ENCODE data around the gene FABP6.
A peak's percentile ranks its signal among the peaks of the same experiment; 100 is the strongest.
"Not testable (repeated sequence)": the region's sequence is repeated elsewhere in the genome, so short reads cannot be mapped to it uniquely, and the experiment has no call there.

FABP6 gene, protein sequence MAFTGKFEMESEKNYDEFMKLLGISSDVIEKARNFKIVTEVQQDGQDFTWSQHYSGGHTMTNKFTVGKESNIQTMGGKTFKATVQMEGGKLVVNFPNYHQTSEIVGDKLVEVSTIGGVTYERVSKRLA

DNA sequence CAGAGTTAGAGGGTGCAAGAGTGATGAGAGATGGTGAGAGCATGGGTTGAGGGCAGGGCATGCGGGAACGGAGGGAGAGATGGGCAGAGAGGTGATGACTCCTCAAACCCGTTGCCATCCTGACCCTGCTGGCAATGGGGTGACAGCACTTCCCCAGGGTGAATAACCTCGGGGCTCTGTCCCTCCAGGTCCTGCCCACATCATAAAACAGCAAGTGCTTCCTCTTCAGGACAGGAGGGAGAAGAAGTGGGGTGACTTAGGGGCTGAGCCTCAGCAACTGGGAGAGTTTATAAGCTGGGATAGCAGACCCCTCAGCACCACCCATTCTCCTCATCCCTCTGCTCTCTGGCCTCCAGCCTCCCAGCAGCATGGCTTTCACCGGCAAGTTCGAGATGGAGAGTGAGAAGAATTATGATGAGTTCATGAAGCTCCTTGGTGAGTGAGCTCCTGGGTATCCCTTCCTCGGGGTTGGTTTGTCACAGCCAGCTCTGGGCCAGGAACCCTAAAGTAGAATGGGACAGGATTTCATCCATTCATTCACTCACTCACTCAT, at the start of gene FABP6:
Gene FABP6, plus strand, starts transcription at position 317 of the 553 bp plus-strand sequence. Its CDS starts 52 bp downstream, at position 369.
- DNase-seq (ENCODE audit: low read depth in 2 of 2, low spot score in 1 of 2), result no peak

DNA sequence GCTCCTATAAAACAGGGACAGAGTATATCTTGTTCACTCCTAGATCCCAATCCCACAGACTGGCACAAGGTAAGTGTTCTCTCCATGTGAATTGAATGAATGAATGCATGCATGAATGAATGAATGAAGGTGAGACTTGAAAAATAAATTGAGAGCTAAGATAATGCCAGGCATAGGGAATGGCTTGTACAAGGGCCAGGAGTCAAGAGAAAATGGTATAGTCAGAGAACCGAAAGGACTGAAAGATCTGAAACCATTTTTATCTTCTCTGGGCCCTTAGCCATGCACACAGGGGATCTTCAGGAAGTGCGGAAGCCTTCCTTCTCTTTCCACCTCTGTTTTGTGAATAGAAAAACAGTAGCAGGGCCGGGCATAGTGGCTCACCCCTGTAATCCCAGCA, 48.4 kb upstream of the FABP6 start:
- DNase-seq (ENCODE audit: low read depth in 2 of 2, low spot score in 1 of 2), result no peak

DNA sequence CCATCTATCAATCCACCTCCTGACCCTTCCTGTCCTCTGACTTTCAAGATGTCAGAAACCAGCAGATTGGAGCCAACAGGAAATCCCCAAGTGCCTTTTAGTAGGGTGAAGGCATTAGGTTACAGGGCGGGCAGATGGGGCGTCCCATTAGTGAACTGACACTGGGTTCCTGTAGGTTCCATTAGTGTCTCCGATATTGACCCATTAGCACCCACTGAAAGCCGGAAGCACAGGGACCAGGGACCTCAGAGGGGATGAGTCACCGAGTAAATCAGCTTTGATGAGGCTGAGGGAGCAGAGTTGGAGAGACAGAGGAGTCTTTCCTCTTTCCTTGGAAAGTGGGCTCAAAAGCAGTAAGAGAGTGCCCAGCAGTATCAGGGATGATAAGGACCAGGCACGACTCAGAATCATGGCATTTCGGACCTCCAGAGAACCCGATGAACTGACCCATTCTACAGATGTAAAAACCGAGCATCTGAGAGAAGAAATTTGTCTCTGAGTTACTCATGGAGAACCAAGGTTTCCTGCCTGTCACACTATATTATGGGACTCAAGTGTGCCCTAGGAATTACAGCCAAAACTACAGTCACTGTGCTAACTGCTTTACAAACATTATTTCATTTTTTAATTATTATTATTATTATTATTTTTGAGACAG, 47.2 kb upstream of the FABP6 start:
- DNase-seq (ENCODE audit: low read depth in 2 of 2, low spot score in 1 of 2), result no peak

DNA sequence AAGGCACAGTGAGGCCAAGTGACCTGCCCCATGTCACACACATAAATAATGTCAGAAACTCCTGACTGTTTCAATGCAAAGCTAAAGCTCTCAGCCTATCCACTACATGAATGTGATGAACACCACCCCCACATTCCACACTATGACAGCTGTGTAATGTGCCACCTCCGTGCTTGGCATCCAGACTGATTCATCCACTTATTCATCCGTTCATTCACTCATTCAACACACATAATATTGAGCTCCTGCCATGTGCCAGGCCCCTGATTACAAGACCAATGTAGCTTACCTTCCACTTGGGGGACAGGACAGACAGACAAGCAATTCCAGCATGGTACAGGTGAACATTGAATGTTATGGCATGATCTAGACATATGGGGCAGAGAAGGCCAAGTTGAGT, 46.2 kb upstream of the FABP6 start:
- no peak for DNase-seq (ENCODE audit: low read depth in 2 of 2, low spot score in 1 of 2)

DNA sequence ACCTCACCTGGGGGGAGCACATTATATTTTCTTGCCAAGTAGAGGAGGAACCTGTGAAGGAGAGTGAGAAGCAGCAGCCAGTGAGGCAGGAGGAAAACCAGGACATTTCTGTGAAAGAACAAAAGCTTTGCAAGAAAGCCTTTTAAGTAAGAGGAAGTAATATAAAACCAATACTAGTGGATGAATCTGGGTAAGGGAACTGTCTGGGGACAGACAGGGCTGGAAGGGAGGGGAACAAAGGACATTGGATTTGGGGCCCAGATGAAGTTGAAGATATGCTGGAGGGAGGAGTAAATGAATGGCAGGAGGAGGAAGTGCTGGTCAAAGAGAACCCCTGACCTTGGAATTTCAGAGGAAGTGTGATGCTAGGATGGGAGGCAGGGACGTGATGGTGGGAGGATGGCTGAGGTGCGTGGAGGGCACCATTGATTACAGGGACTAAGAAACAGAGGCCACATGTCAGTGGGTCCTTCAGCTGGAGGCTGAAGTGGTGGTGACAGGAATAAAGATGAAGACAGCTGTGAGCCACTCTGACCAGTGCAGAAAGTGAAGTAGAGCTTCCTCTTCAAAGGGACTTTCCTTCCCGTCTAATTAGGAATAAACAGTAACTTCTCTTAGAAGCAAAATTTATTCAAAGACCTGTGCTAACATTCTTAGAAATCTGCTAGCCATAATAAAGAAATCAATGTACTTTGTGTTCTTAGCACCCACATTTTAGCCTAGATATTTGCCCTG, 43.5 kb upstream of the FABP6 start:
- DNase-seq (ENCODE audit: low read depth in 2 of 2, low spot score in 1 of 2), result no peak

DNA sequence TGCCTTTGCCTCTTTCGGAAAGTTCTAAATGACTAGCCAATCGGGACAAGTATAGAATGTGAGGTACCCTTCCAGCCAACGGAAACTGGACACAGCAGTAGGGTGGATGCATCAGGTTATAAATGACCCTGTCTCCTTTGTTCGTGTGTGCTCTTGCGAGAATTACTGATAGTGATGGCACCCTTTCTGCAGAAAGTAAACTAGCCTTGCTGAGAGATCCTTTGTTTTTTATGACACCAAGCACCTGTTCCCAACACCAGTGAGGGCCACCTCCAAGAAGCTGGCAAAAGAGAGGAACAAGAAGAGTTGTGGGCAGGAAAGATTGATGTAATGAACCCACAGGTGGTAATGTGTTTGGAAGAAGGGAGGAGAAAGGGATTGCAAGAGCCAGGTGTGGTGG, 42.8 kb upstream of the FABP6 start:
- no peak for DNase-seq (ENCODE audit: low read depth in 2 of 2, low spot score in 1 of 2)

DNA sequence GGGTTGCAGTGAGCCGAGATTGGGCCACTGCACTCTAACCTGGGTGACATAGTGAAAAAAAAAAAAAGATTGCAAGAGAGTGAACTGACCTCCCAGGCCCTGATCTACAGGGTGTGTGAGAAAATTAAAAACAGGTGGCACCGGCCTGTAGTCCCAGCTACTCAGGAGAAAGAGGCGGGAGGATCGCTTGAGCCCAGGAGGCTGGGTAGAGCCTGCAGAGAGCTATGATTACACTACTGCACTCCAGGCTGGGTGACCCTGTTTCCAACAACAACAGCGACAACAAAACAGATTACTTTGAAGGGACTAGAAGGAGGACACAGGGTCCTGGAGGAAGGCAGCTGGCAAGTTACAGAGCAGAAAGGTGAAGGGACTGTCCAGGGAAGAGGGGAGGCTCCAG, 42.2 kb upstream of the FABP6 start:
- DNase-seq (ENCODE audit: low read depth in 2 of 2, low spot score in 1 of 2), result no peak

DNA sequence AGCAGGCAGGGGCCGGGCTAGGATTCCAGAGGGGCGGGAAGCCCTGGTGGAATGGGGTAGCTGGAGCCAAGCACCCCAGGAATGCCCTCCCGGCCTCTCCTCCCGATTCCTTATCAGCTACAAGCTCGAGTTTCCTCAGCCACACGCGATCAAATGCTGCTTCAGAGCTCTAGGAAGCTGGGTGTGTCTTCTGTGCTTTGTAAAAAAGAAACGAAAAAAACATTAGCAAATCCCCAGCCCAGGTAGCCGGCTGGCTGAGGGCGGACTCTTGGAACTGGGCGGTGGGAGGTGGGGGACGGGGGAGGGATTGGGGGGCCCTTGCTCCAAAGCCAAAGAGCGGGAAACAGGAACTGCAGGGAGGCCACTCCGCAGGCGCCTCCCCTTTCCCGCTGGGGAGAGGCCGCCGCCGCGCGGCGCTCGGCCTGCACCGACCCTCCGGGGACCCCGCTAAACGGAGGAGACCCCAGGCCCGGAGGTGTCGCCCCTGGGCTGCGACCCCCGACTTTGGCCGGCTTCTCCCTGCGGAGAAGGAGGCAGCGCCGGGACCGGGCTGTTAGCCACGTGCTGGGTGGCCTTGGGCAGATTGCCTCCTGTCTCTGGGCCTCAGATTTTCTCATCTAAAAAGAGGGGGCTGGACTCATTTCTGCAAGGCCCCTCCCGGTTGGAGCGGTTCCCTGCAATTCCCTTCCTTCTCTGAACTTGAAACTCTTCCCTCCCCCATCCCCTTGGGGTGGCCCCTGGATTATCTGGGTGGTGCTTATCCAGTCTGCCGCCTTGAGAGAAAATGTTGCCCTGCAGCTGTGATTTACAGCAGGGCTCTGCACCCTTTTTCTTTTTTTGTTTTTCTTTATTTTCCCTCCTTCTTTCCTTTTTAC, 40.9 kb upstream of the FABP6 start:
- DNase-seq (ENCODE audit: low read depth in 2 of 2, low spot score in 1 of 2), result no peak

DNA sequence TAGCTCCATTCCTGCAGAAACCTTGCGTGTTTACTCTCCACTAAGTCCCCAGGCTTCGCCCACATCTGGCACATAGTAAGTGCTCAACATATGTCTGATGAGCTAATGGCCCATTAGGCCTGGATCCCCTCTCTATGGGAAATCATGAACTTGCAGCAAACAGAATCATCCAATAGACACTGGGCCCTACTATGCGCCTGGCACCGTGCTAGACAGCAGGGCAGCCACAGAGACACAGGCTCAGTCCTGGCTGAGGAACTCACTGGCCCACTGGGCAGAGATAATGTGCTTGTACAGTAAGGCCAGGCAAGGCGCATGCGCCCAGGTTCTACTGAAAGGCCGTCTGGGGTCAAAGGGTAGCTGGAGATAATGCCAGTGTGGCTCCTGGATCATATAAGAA, 36.9 kb upstream of the FABP6 start:
- DNase-seq (ENCODE audit: low read depth in 2 of 2, low spot score in 1 of 2), result no peak

DNA sequence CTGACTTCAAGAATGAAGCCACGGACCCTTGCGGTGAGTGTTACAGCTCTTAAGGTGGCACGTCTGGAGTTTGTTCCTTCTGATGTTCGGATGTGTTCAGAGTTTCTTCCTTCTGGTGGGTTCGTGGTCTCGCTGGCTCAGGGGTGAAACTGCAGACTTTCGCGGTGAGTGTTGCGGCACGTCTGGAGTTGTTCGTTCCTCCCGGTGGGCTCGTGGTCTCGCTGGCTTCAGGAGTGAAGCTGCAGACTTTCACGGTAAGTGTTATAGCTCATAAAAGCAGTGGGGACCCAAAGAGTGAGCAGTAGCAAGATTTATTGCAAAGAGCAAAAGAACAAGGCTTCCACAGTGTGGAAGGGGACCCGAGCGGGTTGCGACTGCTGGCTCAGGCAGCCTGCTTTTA, 36.2 kb upstream of the FABP6 start:
- DNase-seq (ENCODE audit: low read depth in 2 of 2, low spot score in 1 of 2), result not testable (repeated sequence)

DNA sequence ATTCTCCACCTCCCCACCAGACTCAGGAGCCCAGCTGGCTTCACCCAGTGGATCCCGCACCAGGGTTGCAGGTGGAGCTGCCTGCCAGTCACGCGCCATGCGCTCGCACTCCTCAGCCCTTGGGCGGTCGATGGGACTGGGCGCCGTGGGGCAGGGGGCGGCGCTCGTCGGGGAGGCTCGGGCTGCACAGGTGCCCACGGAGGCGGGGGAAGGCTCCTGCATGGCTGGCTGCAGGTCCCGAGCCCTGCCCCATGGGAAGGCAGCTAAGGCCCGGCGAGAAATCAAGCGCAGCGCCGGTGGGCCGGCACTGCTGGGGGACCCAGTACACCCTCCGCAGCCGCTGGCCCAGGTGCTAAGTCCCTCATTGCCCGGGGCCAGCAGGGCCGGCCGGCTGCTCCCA, 35.5 kb upstream of the FABP6 start:
- DNase-seq (ENCODE audit: low read depth in 2 of 2, low spot score in 1 of 2), result not testable (repeated sequence)

DNA sequence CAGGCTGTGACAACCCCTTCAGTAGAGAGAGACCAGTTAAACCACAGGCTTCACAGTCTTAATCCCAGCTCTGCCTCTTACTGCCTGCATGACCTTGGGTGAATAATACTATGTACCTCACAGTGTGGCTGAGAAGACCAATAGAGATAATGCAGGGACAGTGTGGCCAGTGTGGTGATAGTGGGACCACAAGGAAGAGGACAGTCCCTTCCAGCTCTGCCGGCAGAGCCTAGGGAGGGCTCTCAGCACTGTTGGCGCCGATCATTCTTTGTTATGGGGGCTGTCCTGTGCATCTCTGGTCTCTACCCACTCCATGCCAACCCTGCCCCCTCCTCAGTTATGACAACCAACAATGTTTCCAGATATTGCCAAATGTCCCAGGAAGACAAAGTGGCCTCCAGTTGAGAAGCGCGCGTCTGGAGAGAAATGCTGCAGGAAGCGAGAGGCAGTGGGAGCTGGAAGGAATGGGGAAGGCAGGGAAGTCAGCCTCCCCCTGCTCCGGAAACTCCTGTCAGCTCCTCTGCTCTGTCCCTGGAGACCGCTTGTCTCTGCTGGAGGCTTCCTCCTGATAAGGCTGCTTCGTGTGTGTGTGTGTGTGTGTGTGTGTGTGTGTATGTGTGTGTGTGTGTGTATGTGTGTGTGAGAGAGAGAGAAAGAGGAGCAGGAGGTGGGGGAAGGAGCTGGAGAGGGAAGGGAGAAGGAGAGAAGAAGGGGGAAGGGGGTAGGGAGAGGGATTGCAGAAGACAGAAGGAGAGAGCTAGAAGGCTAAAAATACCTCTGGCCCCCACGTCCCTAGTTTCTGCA, 31.8 kb upstream of the FABP6 start:
- DNase-seq (ENCODE audit: low read depth in 2 of 2, low spot score in 1 of 2), result no peak

DNA sequence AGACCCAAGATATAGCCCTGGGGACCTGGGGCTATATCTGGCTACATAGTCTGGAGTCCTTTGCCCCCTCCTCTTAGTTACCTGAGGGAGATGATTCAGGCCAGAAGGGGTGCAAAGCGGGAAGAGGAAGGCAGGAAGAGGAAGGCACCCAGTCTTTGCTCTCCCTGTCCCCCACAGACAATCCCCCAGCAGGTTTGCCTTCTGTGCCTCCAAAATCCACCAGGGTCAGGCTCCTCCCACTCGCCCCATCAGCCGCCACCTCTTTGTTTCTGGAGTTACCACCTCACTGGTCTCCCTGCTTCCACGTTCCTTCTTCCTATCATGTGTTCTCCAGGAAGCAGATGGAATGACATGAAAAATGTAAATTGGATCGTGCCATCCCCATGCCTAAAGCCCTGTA, 31.2 kb upstream of the FABP6 start:
- no peak for DNase-seq (ENCODE audit: low read depth in 2 of 2, low spot score in 1 of 2)

DNA sequence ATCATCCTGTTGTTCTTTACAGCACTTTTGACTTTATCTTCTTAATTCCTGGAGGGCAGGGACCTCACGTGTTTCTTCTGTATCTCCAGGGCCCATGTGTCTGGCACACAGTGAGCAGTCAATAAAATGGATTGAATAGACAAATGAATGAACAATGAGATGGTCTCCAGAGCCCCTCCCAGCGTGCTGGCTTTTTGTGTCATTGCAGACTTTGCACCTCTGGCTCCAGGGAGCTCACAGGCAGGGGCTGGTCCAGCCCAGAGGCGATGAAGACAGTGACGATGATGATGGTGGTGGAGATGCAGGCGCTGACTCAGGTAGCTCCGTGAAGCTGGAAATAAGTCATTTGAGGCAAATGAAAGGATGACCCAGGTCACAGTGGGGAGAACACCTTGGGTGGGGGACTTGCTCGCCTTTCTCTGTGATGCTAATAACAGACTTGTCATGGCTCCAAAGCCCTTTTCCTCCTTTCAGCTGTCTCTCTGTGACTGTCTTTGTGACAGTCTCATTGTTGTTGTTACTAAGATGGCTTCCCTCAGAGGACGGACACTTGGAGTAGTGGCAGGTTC, 30.4 kb upstream of the FABP6 start:
- DNase-seq (ENCODE audit: low read depth in 2 of 2, low spot score in 1 of 2), result no peak

DNA sequence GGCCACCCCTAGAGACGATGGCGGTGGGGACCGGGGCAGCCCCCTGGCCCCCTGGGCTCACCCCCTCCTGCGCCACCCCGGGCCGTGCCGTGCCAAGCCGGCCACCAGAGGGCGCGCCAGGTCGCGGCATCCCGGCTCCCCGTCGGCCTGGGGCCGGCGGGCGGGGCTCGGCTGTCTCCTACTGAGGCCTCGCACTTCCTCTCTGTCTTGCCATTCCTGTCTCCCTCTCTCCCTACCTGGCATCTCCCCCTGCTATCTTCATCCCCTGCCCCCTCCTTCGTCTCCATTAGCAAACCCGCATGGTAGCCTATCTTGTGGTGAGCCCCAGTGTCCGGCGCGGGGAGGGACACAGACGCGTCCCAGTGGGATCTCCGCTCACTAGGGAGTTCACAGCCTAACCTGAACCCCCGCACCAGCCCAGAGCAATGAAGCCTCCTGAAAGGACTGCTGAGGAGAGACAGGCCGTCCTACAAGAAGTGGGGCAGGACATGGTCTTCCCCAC, 29.8 kb upstream of the FABP6 start:
- DNase-seq (ENCODE audit: low read depth in 2 of 2, low spot score in 1 of 2), result peak; percentile 14 to 47

DNA sequence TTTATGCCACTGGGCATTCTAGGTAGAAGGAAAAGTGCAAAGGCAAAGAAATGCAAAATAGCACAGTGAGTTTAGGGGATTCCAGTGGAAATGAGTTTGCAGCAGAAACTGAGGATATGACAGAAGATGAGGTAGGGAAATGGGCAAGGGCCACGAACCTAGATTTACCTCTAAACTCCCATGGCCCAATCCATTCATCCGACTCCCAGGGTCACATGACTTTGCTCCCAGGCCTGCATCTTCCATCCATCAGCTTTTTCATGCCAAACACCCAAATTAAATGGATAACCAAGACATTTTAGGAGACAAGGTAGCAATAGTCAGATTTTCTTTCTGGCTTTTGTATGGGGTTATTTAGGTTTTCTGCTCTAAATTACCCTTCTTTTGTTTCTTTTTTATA, 22.2 kb upstream of the FABP6 start:
- no peak for DNase-seq (ENCODE audit: low read depth in 2 of 2, low spot score in 1 of 2)

DNA sequence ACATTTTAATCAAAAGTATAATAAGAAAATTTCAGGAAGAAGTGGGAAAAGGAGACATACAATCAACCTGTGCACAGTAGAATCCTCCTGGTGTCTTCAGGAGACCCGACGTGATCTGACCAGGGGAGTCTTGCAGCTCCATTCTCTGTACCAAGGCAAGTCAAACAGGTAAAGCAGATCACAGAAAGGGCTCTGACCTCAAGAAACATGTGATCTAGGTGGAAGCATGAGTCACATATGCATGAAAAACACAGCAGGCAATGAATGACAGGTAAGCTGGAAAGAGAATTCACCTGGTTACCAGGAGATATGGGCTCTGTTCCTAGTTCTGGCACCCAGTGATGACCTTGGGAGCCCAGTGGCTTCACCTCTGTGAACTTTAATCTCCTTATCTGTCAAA, 19.4 kb upstream of the FABP6 start:
- DNase-seq (ENCODE audit: low read depth in 2 of 2, low spot score in 1 of 2), result no peak

DNA sequence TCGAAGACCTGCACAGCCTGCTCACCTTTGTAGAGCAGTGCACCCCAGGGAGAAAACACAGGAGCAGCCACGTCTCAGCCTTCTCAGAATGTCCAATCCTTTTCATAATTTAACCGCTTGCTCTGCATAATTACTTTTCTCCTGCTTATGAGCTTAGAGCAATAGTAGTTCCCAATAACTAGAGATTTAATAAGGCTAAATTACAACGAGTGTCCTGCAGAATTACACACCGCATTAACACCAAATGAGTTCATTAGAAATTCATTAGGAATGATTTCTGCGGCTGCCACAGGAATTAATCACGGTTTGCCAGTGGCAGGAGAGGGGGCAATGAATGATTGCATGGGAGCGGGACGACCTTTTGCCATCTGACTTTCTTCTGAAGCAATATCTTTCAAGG, 18.7 kb upstream of the FABP6 start:
- DNase-seq (ENCODE audit: low read depth in 2 of 2, low spot score in 1 of 2), result no peak

DNA sequence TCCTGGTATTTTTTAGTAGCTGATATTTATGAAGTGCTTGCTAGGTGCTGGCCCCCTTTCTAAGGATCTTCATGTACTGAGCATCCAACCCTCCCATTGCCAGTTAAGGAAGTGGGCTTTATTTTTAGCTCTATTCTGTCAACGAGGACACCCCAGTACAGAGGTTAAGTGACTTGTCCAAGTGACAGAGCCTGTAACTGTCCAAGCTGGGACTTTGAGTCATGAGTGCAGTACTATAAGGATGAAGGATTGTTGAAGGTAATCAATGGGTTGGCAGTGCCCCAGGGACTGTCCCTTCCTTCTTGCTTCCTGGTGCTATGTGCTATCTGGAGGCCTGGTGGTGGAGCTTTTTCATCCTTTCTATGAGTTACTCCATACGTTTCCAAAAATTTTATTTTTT, 18.0 kb upstream of the FABP6 start:
- no peak for DNase-seq (ENCODE audit: low read depth in 2 of 2, low spot score in 1 of 2)

DNA sequence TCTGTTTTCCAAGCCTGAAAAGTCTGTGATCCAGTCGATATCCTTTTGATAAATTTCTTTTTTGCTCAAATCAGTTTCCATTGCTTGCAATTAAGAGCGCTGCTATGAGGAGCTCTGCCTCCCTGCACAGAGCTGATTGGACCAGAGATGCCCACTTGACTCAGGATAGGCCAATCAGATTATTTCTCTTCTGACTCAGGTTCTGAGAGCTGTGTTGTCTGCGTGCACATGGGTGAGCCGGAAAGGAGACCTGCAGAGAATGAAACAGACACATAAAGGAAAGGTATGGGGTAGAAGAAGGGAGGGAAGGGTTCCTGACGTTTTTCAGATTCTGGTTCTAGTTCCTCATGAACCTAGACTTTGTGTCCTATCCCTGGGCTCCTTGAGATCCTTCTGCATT, 15.8 kb upstream of the FABP6 start:
- DNase-seq (ENCODE audit: low read depth in 2 of 2, low spot score in 1 of 2), result no peak

Data from stimulated activated CD8-positive, alpha-beta memory T cell treated with anti-CD3 and anti-CD28 coated beads, Interleukin-4, amount 100 ng/mL, for 1 hour (primary cell).